Diencephalon (tissue), 1 donor: ENCODE measurements around the gene MUS81. TPM values are rescaled to one million over a fixed set of nuclear protein-coding genes. Genes with fewer than 3 reads are reported as not detected.

Experiments used
- total RNA-seq: library from RNA; depleted of rRNA; stranded (reverse); fragments of >200 nt; gene quantifications from one replicate; pipeline ENCODE4 v1.2.3, GENCODE V29; 2014

Gene MUS81
- total RNA-seq, result 43.1 TPM

GRCh38 chr11:65860278-65861164 lies at the start of gene MUS81:
MUS81 (plus strand) TSS chr11:65860433; CDS start chr11:65860754, 321 bp downstream.

GRCh38 chr11:65833297-65834030 lies 26.8 kb upstream of the MUS81 start, which contains the start of gene SNX32:
SNX32 (plus strand) TSS chr11:65833963; CDS start chr11:65834066, 103 bp downstream.

GRCh38 chr11:65857853-65858680 lies 2.2 kb upstream of the MUS81 start, which contains the start of gene CFL1:
CFL1 (minus strand) TSS chr11:65858180; CDS start chr11:65858099, 81 bp downstream.

GRCh38 chr11:65872586-65873317 lies 12.5 kb downstream of the MUS81 start, which contains the start of gene EFEMP2:
EFEMP2 (minus strand) TSS chr11:65872800; CDS start chr11:65872354, 446 bp downstream.

GRCh38 chr11:65879617-65880016 lies 19.4 kb downstream of the MUS81 start, which contains the start of gene CTSW:
CTSW (plus strand) TSS chr11:65879837; CDS start chr11:65879855, 18 bp downstream.

GRCh38 chr11:65888163-65888814 lies 28.1 kb downstream of the MUS81 start, which contains the start of gene FIBP:
FIBP (minus strand) TSS chr11:65888471; CDS start chr11:65888418, 53 bp downstream.

GRCh38 chr11:65890324-65891218 lies 30.3 kb downstream of the MUS81 start, which contains the start of gene CCDC85B:
CCDC85B (plus strand) TSS chr11:65890673; CDS start chr11:65890784, 111 bp downstream.

GRCh38 chr11:65900125-65900898 lies 40.1 kb downstream of the MUS81 start, which contains the start of gene FOSL1:
FOSL1 (minus strand) TSS chr11:65900388; CDS start chr11:65900339, 49 bp downstream.

Other genes starting within 250 kb of the MUS81 start
- gene MAP3K11, start 246.2 kb upstream of the MUS81 start, total RNA-seq, result 11.5 TPM
- 18.0 TPM for gene PCNX3, start 244.7 kb upstream of the MUS81 start, total RNA-seq
- 6.7 TPM for gene SIPA1, start 222.3 kb upstream of the MUS81 start, total RNA-seq
- gene RELA, start 197.5 kb upstream of the MUS81 start, total RNA-seq, result 14.1 TPM
- 46.8 TPM for gene KAT5, start 148.2 kb upstream of the MUS81 start, total RNA-seq
- gene RNASEH2C, start 139.6 kb upstream of the MUS81 start, total RNA-seq, result 9.5 TPM
- gene AP5B1, start 79.5 kb upstream of the MUS81 start, total RNA-seq, result 4.8 TPM
- gene OVOL1, start 73.4 kb upstream of the MUS81 start, total RNA-seq, result not detected
- gene SNX32, start 26.5 kb upstream of the MUS81 start, total RNA-seq, result 7.6 TPM
- gene CFL1, start 2.3 kb upstream of the MUS81 start, total RNA-seq, result 545 TPM
- 12.7 TPM for gene EFEMP2, start 12.4 kb downstream of the MUS81 start, total RNA-seq
- gene CTSW, start 19.4 kb downstream of the MUS81 start, total RNA-seq, result not detected
- gene FIBP, start 28.0 kb downstream of the MUS81 start, total RNA-seq, result 141 TPM
- 15.2 TPM for gene CCDC85B, start 30.2 kb downstream of the MUS81 start, total RNA-seq
- not detected for gene FOSL1, start 40.0 kb downstream of the MUS81 start, total RNA-seq
- 15.2 TPM for gene C11orf68, start 58.6 kb downstream of the MUS81 start, total RNA-seq
- gene DRAP1, start 59.0 kb downstream of the MUS81 start, total RNA-seq, result 75.9 TPM
- 0.69 TPM for gene TSGA10IP, start 85.0 kb downstream of the MUS81 start, total RNA-seq
- 28.6 TPM for gene SART1, start 101.3 kb downstream of the MUS81 start, total RNA-seq
- gene EIF1AD, start 141.7 kb downstream of the MUS81 start, total RNA-seq, result 24.7 TPM
- 26.3 TPM for gene BANF1, start 142.1 kb downstream of the MUS81 start, total RNA-seq
- not detected for gene CST6, start 151.6 kb downstream of the MUS81 start, total RNA-seq
- gene CATSPER1, start 166.0 kb downstream of the MUS81 start, total RNA-seq, result not detected
- 15.5 TPM for gene GAL3ST3, start 188.7 kb downstream of the MUS81 start, total RNA-seq
- gene SF3B2, start 191.9 kb downstream of the MUS81 start, total RNA-seq, result 104 TPM
- 57.9 TPM for gene PACS1, start 209.8 kb downstream of the MUS81 start, total RNA-seq